ENCODE results near the gene MCM3AP.
"Not testable (repeated sequence)": the region's sequence is repeated elsewhere in the genome, so short reads cannot be mapped to it uniquely, and the experiment has no call there.

Gene MCM3AP

GRCh38 chr21:46243960-46244361, 41.5 kb downstream of the MCM3AP start:
- no peak for DNase-seq (ENCODE audit: low read depth)

- no peak for DNase-seq (ENCODE audit: low read depth)
These were observed 42.1 kb downstream of the MCM3AP start for GRCh38 chr21:46243325-46243724.

DNA sequence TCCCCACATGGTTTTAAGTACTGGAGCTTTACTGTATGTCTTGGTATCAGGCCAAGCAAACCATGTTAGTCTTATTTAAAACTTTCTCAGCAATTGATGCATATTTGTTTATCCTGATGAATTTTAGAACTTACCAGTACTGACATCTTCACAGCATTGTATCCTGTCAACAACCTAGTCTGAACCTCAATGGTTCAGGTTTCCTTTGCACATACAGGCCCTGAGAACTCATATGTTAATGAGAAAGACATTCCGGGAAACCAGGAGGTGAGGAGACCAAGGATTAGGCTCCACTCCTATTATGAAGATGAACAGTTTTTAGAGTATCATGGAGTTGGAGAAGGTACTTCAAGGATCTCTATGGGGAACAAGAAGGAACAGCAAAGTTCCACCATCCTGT, 43.8 kb downstream of the MCM3AP start:
- DNase-seq (ENCODE audit: low read depth) = not testable (repeated sequence)

DNA sequence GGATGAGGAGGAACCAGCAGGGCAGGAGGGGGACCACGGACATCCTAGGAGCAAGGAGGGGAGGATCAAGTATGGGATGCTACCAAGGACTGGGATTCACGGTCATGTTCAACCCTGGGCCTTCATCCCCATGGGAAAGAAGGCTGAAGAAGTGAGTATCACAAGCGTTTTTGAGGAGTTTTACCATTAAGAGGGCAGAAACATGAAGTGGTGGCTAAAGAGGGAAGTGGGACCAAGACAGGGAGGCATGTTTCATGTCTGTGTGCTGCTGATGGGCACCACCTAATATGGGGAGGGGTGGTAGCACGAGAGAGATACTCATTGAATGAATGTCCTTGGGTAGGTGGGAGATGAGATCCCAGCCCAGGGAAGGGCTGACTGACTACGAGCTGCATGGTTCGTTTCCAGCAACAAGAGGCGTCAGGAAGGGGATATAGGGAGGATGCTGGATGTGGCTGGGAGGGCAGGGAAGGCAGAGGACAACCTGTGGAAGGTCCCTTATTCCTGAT, 45.5 kb downstream of the MCM3AP start:
- DNase-seq (ENCODE audit: low read depth) = no peak

GRCh38 chr21:46237474-46237873, 47.9 kb downstream of the MCM3AP start:
- no peak for DNase-seq (ENCODE audit: low read depth)

- DNase-seq (ENCODE audit: low read depth) = no peak
These were observed 50.9 kb downstream of the MCM3AP start for GRCh38 chr21:46234436-46234950.

GRCh38 chr21:46229923-46230260, 55.5 kb downstream of the MCM3AP start:
- no peak for DNase-seq (ENCODE audit: low read depth)

GRCh38 chr21:46229133-46229922, 56.1 kb downstream of the MCM3AP start:
- DNase-seq (ENCODE audit: low read depth) = peak; percentile 17

- peak; percentile 96 for DNase-seq (ENCODE audit: low read depth)
These were observed 56.9 kb downstream of the MCM3AP start, which contains the start of gene LSS for GRCh38 chr21:46228345-46229051. Gene LSS, minus strand, starts transcription at chr21:46228774. Its CDS starts 29 bp downstream, at chr21:46228745.

DNA sequence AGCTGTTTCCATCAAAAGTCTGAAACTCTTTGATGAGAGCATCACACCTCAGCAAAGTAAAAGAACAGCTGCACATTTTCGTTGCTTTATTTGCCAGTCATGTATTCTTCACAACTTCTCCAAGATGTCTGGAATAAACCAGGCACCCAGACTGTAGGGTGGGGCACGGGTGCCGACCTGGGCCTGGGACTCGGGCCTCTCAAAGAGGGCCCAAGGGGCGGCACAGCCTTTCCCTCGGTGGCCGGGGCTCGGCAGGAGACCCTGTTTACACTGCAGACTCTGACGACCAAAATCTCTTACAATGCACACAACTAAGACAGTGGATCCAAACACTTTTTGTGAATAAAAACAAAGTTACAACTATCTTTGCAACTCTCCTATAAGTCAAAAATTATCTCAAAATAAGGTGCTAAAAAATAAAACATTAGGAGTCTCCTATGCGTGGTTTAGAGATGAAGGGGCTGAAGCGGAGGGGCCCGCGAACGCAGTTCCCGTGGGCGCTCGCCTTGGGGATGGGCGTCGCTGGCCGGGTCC, 57.5 kb downstream of the MCM3AP start:
- no peak for DNase-seq (ENCODE audit: low read depth)

GRCh38 chr21:46226920-46227599, 58.4 kb downstream of the MCM3AP start:
- no peak for DNase-seq (ENCODE audit: low read depth)

- no peak for DNase-seq (ENCODE audit: low read depth)
These were observed 59.3 kb downstream of the MCM3AP start for GRCh38 chr21:46226146-46226545.

GRCh38 chr21:46223661-46224060, 61.8 kb downstream of the MCM3AP start:
- DNase-seq (ENCODE audit: low read depth) = not testable (repeated sequence)

GRCh38 chr21:46223217-46223616, 62.2 kb downstream of the MCM3AP start:
- no peak for DNase-seq (ENCODE audit: low read depth)

DNA sequence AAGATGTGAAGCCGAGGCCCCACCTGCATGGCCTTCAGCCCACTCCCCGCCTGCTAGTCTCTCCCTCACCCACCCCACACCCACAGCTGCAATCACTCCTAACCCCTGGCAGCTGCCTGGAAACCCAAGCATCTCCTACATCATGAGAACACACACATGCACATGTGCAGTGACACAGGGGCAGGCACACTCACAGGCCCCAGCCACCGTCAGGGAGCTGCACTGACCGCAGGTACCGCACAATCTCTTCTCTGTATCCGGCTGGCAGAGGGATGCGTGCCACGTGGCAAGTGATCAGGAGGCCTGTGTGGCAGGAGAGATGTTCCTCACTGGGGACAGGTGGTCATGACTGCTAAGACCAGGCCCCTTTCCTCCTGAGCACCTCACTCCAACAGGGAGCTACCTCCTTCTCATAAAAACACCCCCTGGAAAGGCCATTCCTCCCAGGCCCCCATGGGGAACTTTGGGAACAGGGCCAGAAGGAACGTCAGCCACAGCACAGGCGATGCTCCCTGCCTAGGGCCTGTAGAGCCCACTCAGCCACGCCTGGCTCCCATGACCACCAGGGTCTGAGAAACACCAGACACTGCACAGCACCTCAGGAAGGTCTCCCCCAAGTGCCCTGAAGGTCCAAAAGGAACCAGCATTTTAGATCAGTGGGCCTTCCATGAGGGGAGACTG, 62.8 kb downstream of the MCM3AP start:
- DNase-seq (ENCODE audit: low read depth) = no peak

DNA sequence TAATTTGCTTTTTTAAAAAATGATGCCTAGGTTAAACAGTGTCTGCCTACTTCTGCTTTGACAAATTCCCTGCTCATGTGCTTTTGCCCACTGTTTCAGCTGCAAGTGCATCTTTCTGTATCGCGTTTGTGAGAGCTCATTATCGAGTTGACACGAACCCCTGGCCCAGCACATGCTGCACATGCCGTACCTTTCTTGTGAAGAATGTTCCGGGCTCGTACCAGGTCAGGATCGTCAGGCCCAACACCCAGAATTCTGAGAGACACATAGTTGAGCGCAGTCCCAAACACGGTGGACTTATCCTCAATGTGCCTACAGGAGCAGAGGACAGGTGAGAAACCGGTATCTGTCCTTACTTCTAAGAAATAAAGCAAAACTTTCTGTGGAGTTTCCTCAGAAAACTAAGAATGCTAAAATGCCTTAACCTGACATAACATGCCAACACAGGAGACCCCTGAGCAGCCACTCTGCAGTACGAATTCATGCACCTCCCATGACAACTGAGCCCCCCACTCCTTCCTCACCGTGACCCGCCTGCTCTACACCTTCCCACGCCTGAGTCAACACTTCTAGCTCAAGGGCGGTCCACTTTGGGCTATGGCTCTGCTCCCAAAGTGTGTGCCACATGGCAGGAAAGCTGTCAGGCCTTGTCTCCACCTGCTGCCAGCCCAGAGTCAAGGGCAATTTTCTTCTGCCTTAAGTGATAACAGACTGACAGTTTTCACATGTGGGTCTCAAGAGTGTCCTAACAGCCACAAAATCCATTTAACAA, 63.6 kb downstream of the MCM3AP start:
- no peak for DNase-seq (ENCODE audit: low read depth)

DNA sequence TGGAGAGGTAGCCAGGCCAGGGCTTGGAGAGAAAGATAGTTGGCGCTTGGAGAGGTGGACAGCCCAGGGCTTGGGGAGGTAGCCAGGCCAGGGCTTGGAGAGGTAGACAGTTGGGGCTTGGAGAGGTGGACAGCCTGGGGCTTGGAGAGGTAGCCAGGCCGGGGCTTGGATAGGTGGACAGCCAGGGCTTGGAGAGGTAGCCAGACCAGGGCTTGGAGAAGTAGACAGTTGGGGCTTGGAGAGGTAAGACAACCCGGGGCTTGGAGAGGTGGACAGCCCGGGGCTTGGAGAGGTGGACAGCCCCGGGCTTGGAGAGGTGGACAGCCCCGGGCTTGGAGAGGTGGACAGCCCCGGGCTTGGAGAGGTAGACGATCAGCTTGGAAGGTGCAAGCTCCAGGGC, 64.6 kb downstream of the MCM3AP start:
- DNase-seq (ENCODE audit: low read depth) = no peak

DNA sequence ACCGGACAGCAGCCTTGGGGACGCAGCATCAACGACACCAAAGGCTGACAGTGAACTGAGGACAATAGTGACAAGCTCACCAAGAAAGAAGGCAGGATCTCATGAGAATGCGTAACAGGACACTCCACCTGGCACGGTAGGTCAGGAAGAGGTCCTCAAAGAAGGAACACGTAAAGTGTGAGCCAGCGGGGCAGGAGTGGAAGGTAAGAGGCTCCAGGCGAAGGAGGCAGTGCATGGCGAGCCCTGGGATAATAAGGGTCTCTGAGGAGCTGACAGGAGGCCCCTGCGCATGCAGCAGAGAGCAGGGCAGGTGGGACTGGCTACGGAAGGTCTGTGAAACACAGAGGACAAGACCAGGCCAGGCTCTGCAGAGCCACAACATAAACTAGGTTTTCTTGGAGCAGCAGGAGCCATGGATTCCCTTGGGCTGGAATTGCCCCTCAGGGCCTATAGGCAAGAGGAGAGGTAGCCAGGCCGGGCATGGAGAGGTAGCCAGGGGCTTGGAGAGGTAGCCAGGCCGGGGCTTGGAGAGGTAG, 65.1 kb downstream of the MCM3AP start:
- no peak for DNase-seq (ENCODE audit: low read depth)

DNA sequence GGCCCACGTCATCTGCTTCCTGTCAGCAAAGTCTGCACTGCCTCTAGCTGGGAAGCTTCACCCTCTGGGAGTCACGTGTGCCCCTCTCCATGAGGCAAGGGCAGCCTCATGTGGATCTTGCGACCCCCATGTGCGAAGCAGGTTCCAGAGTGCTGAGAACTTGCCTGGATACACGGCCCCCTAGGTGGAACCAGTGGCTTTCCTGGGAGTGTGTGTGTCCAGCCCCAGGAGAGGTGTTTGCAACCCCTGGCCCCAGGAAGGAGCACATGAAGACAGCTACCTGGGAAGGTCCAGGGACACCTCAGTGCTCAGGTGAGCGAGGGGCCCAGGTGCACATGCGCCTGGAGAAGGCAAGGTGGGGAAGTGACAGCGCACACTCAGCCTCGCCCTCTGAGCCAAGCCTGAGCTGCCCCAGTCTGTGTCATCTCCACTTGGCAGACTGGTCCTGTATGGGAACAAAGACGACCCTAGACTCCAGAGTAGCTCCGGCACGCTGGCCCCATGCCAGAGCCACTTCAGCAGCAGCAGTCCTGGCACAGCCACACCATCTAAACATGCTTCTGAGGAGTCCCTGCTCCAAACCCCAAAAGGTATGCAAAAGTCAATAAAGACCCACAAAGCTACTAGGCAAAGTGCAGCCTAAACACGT, 65.7 kb downstream of the MCM3AP start:
- no peak for DNase-seq (ENCODE audit: low read depth)
